CD4-positive, alpha-beta T cell (primary cell): ENCODE results near the gene RCOR3. TPM values are rescaled to one million over a fixed set of nuclear protein-coding genes. Genes with fewer than 3 reads are reported as not detected.
A peak's percentile ranks its signal among the peaks of the same experiment; 100 is the strongest.

Experiments used
- ATAC-seq: fragments of 200-7000 bp; cut with Tn5 transposase; one replicate; pipeline ENCODE4 v1.10.0; 2022; ENCODE audit warnings: mild to moderate bottlenecking; ENCODE audit not compliant: poor library complexity
- CTCF ChIA-PET: fragments of 350-600 bp; sonication (Branson Sonifier 250); formaldehyde crosslinking; loops from one replicate; lab custom pipeline; 2021; ENCODE audit warnings: antibody characterized with exemption, inconsistent platforms; lab: Charles Lee
- POLR2A ChIA-PET: fragments of 350-600 bp; sonication (Branson Sonifier 250); formaldehyde crosslinking; loops from one replicate; lab custom pipeline; 2021; ENCODE audit warnings: antibody characterized with exemption, inconsistent platforms; lab: Charles Lee
- DNase-seq, 14 experiments: peaks; one replicate each; pipeline ENCODE4 v3.0.0-alpha.2; 2013 to 2020; ENCODE audit warnings: mixed read lengths in 2 of 14
- H3K27ac ChIP-seq, 2 donors: one replicate each; pipeline versions ENCODE4 v1.5.1 to v1.7.0; 2013; ENCODE audit warnings: low read length in 2 of 2, low read depth in 1 of 2, mild to moderate bottlenecking in 1 of 2
- H3K27me3 ChIP-seq, 2 experiments: 1 replicate in 1 of 2; 2 replicates in 1 of 2; pipeline versions ENCODE4 v1.6.1 to v1.7.0; 2013; ENCODE audit warnings: low read length in 2 of 2, control low read depth in 1 of 2, mild to moderate bottlenecking in 1 of 2, moderate library complexity in 1 of 2; ENCODE audit not compliant: insufficient read depth in 2 of 2, control insufficient read depth in 1 of 2
- H3K36me3 ChIP-seq: one replicate; pipeline ENCODE4 v1.6.1; 2013; ENCODE audit warnings: low read length, control low read depth; ENCODE audit not compliant: insufficient read depth
- H3K4me1 ChIP-seq: one replicate; pipeline ENCODE4 v1.6.1; 2013; ENCODE audit warnings: low read length, control low read depth; ENCODE audit not compliant: insufficient read depth
- H3K4me3 ChIP-seq: one replicate; pipeline ENCODE4 v1.5.1; 2013; ENCODE audit warnings: mild to moderate bottlenecking, low read length, moderate library complexity
- H3K9me3 ChIP-seq, 2 experiments: 1 replicate in 1 of 2; 2 replicates in 1 of 2; pipeline versions ENCODE4 v1.6.1 to v1.7.0; 2013; ENCODE audit warnings: low read length in 2 of 2, mild to moderate bottlenecking in 2 of 2, control low read depth in 1 of 2, moderate library complexity in 1 of 2; ENCODE audit not compliant: control insufficient read depth in 1 of 2, insufficient read depth in 1 of 2
- H3K27ac Mint-ChIP-seq: one replicate; pipeline ENCODE4 v1.8.0; 2020; ENCODE audit warnings: mixed read lengths
- H3K27me3 Mint-ChIP-seq: one replicate; pipeline ENCODE4 v1.8.0; 2021; ENCODE audit warnings: mixed read lengths
- H3K36me3 Mint-ChIP-seq: one replicate; pipeline ENCODE4 v1.8.0; 2021; ENCODE audit warnings: low read depth, mixed read lengths
- H3K4me1 Mint-ChIP-seq: one replicate; pipeline ENCODE4 v1.8.0; 2021; ENCODE audit warnings: low read depth, mixed read lengths
- H3K4me3 Mint-ChIP-seq: one replicate; pipeline ENCODE4 v1.8.0; 2020; ENCODE audit warnings: mild to moderate bottlenecking, mixed read lengths
- H3K9me3 Mint-ChIP-seq: one replicate; pipeline ENCODE4 v1.8.0; 2020; ENCODE audit warnings: mixed read lengths
- CTCF ChIP-seq: fragments of 200-600 bp; IDR thresholded peaks from one replicate; pipeline ENCODE4 v1.8.0; 2022; ENCODE audit warnings: antibody characterized with exemption, mild to moderate bottlenecking
- intact Hi-C, 2 experiments: fragments of 100-400 bp; cut with DNase I in 1 of 2; cut with micrococcal nuclease in 1 of 2; formaldehyde crosslinking; loops; one replicate each; pipeline versions ENCODE4 v1.15.1 to v1.9.0; 2023 to 2025; cut with DNase I, micrococcal nuclease
- total RNA-seq, 174 experiments: library from RNA in 2 of 174; stranded (reverse) in 2 of 174; gene quantifications; one replicate each; pipeline ENCODE4 v1.2.3 and lab custom pipeline; 2021 to 2026

RCOR3 gene
- total RNA-seq, 2 experiments from 2014 or later = 55.7 to 60.5 TPM

GRCh38 chr1:211356723-211357407 lies 97.7 kb downstream of the RCOR3 start:
- H3K4me1 Mint-ChIP-seq = peaks cover 43% of the 10 kb centered on the region
- CTCF ChIA-PET = interaction anchor here (3.1 kb wide), 1 partner anchor 33 kb away, joined by 13 read pairs; no protein-coding TSS in a partner anchor
- peaks cover 32% of the 10 kb centered on the region for H3K4me1 ChIP-seq

GRCh38 chr1:211358685-211359084 lies 99.5 kb downstream of the RCOR3 start:
- no peaks in the 10 kb centered on the region for H3K27me3 ChIP-seq
- Mint-ChIP-seq H3K27ac (no peak overlapping the region), H3K4me3 (no peak overlapping the region), H3K36me3 (peaks cover 76% of the 10 kb centered on the region), H3K27me3 (no peaks in the 10 kb centered on the region), H3K4me1 (peaks cover 25% of the 10 kb centered on the region), H3K9me3 (no peaks in the 10 kb centered on the region)
- H3K27ac ChIP-seq = no peak overlapping the region
- ChIA-PET CTCF (interaction anchor here (0.6 to 1.9 kb wide), 4 partner anchors 30 to 40 kb away, joined by 3 to 4 read pairs (median 3); no protein-coding TSS in a partner anchor), POLR2A (interaction anchor here (1.0 kb wide), 1 partner anchor 31 kb away, joined by 3 read pairs; no protein-coding TSS in a partner anchor)
- H3K4me1 ChIP-seq = peaks cover 14% of the 10 kb centered on the region
- ATAC-seq (no peak), DNase-seq (no peak)
- no peak for TF ChIP-seq CTCF
- no peak overlapping the region for H3K4me3 ChIP-seq
- H3K9me3 ChIP-seq = no peaks in the 10 kb centered on the region
- H3K36me3 ChIP-seq = peaks cover 62% of the 10 kb centered on the region
- intact Hi-C loops = loop anchor here in 1 of 2 experiments (5.0 kb wide), 1 partner anchor 1521 kb away; no protein-coding TSS in a partner anchor

More at GRCh38 chr1:211356723-211357407, 97.7 kb downstream of the RCOR3 start:
- Histone ChIP-seq H3K27ac (no peak overlapping the region), H3K4me3 (no peak overlapping the region), H3K36me3 (peaks cover 54% of the 10 kb centered on the region), H3K9me3 (no peaks in the 10 kb centered on the region), H3K27me3 (no peaks in the 10 kb centered on the region)
- intact Hi-C loops = loop anchor here in 1 of 2 experiments (5.0 kb wide), 1 partner anchor 1520 kb away; no protein-coding TSS in a partner anchor
- no peak for TF ChIP-seq CTCF
- POLR2A ChIA-PET = interaction anchor here (1.0 kb wide), 1 partner anchor 31 kb away, joined by 3 read pairs; the partner anchor contains the start of gene TRAF5
- DNase-seq (no peak), ATAC-seq (no peak)
- no peaks in the 10 kb centered on the region for H3K9me3 Mint-ChIP-seq
- H3K4me3 Mint-ChIP-seq = no peak overlapping the region
- peak overlapping the region; percentile 76 for H3K27ac Mint-ChIP-seq
- H3K36me3 Mint-ChIP-seq = peaks cover 76% of the 10 kb centered on the region
- H3K27me3 Mint-ChIP-seq = no peaks in the 10 kb centered on the region

- peaks cover 67% of the 10 kb centered on the region for H3K36me3 ChIP-seq
- Mint-ChIP-seq H3K27me3 (no peaks in the 10 kb centered on the region), H3K4me3 (no peak overlapping the region), H3K36me3 (peaks cover 83% of the 10 kb centered on the region), H3K9me3 (no peaks in the 10 kb centered on the region), H3K4me1 (peaks cover 14% of the 10 kb centered on the region), H3K27ac (peak overlapping the region; percentile 41)
- DNase-seq (peak in 1 of 14 experiments; percentile 45), ATAC-seq (no peak)
- H3K4me3 ChIP-seq = no peak overlapping the region
- ChIA-PET POLR2A (interaction anchor here (1.3 kb wide), 1 partner anchor 32 kb away, joined by 3 read pairs; no protein-coding TSS in a partner anchor), CTCF (interaction anchor here (1.7 kb wide), 1 partner anchor 37 kb away, joined by 3 read pairs; no protein-coding TSS in a partner anchor)
- H3K27ac ChIP-seq = no peak overlapping the region
- no peaks in the 10 kb centered on the region for H3K27me3 ChIP-seq
- TF ChIP-seq CTCF = no peak
- no peaks in the 10 kb centered on the region for H3K9me3 ChIP-seq
- H3K4me1 ChIP-seq = peaks cover 5% of the 10 kb centered on the region
- intact Hi-C loops = loop anchor here in 1 of 2 experiments (5.0 kb wide), 1 partner anchor 1523 kb away; no protein-coding TSS in a partner anchor
Observed at GRCh38 chr1:211359876-211360275, 100.7 kb downstream of the RCOR3 start.
